CD14-positive monocyte (primary cell): ENCODE data around the gene RMRP. TPM values are rescaled to one million over a fixed set of nuclear protein-coding genes. Genes with fewer than 3 reads are reported as not detected.

Experiments used
- DNase-seq, 3 donors: peaks; one replicate each; pipeline ENCODE4 v3.0.0-alpha.2; 2011 to 2022
- H2AFZ ChIP-seq: 2 replicates; pipeline ENCODE4 v1.6.0; 2012; ENCODE audit warnings: mild to moderate bottlenecking, low read depth, low read length, inconsistent platforms; ENCODE audit not compliant: insufficient read depth, poor library complexity, severe bottlenecking
- H3K27ac ChIP-seq, 2 donors: 1 replicate in 1 of 2; 2 replicates in 1 of 2; pipeline ENCODE4 v1.5.1; 2012 to 2013; ENCODE audit warnings: low read length in 2 of 2, control low read depth in 1 of 2, inconsistent platforms in 1 of 2, low read depth in 1 of 2, mild to moderate bottlenecking in 1 of 2
- H3K27me3 ChIP-seq, 2 donors: one replicate each; pipeline versions ENCODE4 v1.6.0 to v1.6.1; 2011 to 2013; ENCODE audit warnings: low read length in 2 of 2; ENCODE audit not compliant: control insufficient read depth in 2 of 2, insufficient read depth in 2 of 2
- H3K36me3 ChIP-seq, 2 donors: replicated peaks in 1 of 2; 1 replicate in 1 of 2; 2 replicates in 1 of 2; pipeline versions ENCODE4 v1.5.1 to v1.6.1; 2012 to 2013; ENCODE audit warnings: low read length in 2 of 2, control low read depth in 1 of 2, inconsistent platforms in 1 of 2, mild to moderate bottlenecking in 1 of 2; ENCODE audit not compliant: insufficient read depth in 2 of 2, control insufficient read depth in 1 of 2
- H3K4me1 ChIP-seq, 2 donors: 1 replicate in 1 of 2; 2 replicates in 1 of 2; pipeline versions ENCODE4 v1.5.1 to v1.6.1; 2012 to 2013; ENCODE audit warnings: low read length in 2 of 2, control low read depth in 1 of 2, inconsistent platforms in 1 of 2, mild to moderate bottlenecking in 1 of 2, moderate library complexity in 1 of 2; ENCODE audit not compliant: insufficient read depth in 2 of 2, control insufficient read depth in 1 of 2
- H3K4me2 ChIP-seq: replicated peaks from 2 replicates; pipeline ENCODE3; 2012; ENCODE audit warnings: low read length, moderate library complexity, mild to moderate bottlenecking; ENCODE audit not compliant: poor library complexity, severe bottlenecking; ENCODE audit errors: extremely low read depth
- H3K4me3 ChIP-seq, 3 experiments: fragments of 200-600 bp in 1 of 3; sonication (generic) in 1 of 3; replicated peaks in 1 of 3; 1 replicate in 2 of 3; 2 replicates in 1 of 3; pipeline ENCODE4 v1.5.1; 2011 to 2013; ENCODE audit warnings: low read length in 3 of 3, mild to moderate bottlenecking in 3 of 3, control low read depth in 2 of 3, low read depth in 2 of 3, inconsistent platforms in 1 of 3, moderate library complexity in 1 of 3
- H3K79me2 ChIP-seq: 2 replicates; pipeline ENCODE4 v1.6.0; 2012; ENCODE audit warnings: mild to moderate bottlenecking, control low read depth, inconsistent platforms, low read length, moderate library complexity; ENCODE audit not compliant: insufficient read depth
- H3K9ac ChIP-seq: 2 replicates; pipeline ENCODE4 v1.6.0; 2017; ENCODE audit warnings: low read length, mild to moderate bottlenecking; ENCODE audit not compliant: insufficient read depth, poor library complexity, severe bottlenecking
- H3K9me3 ChIP-seq, 2 donors: replicated peaks in 1 of 2; 1 replicate in 1 of 2; 2 replicates in 1 of 2; pipeline versions ENCODE4 v1.5.1 to v1.6.1; 2012 to 2013; ENCODE audit warnings: low read length in 2 of 2, control low read depth in 1 of 2; ENCODE audit not compliant: control insufficient read depth in 1 of 2, insufficient read depth in 1 of 2
- H4K20me1 ChIP-seq: 2 replicates; pipeline ENCODE4 v1.6.0; 2012; ENCODE audit warnings: mild to moderate bottlenecking, low read length, control low read depth, moderate library complexity; ENCODE audit not compliant: insufficient read depth
- H3K27ac Mint-ChIP-seq, 7 donors: one replicate each; pipeline ENCODE4 v1.8.0; 2020; ENCODE audit warnings: mild to moderate bottlenecking in 7 of 7, mixed read lengths in 7 of 7, moderate library complexity in 6 of 7, inconsistent platforms in 2 of 7
- H3K27me3 Mint-ChIP-seq, 3 donors: one replicate each; pipeline ENCODE4 v1.8.0; 2021 to 2022; ENCODE audit warnings: low read depth in 3 of 3, mild to moderate bottlenecking in 3 of 3, mixed read lengths in 3 of 3, moderate library complexity in 3 of 3, inconsistent platforms in 1 of 3
- H3K36me3 Mint-ChIP-seq, 2 donors: one replicate each; pipeline ENCODE4 v1.8.0; 2020; ENCODE audit warnings: mixed read lengths in 2 of 2, inconsistent platforms in 1 of 2, mild to moderate bottlenecking in 1 of 2
- H3K4me1 Mint-ChIP-seq: one replicate; pipeline ENCODE4 v1.8.0; 2020; ENCODE audit warnings: mild to moderate bottlenecking, mixed read lengths
- H3K4me3 Mint-ChIP-seq, 2 donors: one replicate each; pipeline ENCODE4 v1.8.0; 2020; ENCODE audit warnings: mild to moderate bottlenecking in 2 of 2, mixed read lengths in 2 of 2, moderate library complexity in 1 of 2
- H3K9me3 Mint-ChIP-seq, 7 donors: one replicate each; pipeline ENCODE4 v1.8.0; 2020 to 2022; ENCODE audit warnings: mixed read lengths in 7 of 7, mild to moderate bottlenecking in 6 of 7, moderate library complexity in 6 of 7, inconsistent platforms in 2 of 7
- WGBS: methylation state at CpG from one replicate; pipeline ENCODE4 v1.1.5; 2013; ENCODE audit warnings: missing lambda C conversion rate; ENCODE audit not compliant: insufficient coverage; 5-methylcytosine and 5-hydroxymethylcytosine counted together
- intact Hi-C, 2 donors: fragments of 100-400 bp; cut with micrococcal nuclease; formaldehyde crosslinking; loops; one replicate each; pipeline versions ENCODE4 v1.15.0 to v1.15.1; 2023
- polyA plus RNA-seq, 3 donors: library from polyadenylated mRNA; depleted of rRNA in 1 of 3; unstranded in 2 of 3; stranded (reverse) in 1 of 3; fragments of 300-500 nt in 2 of 3; fragments of >200 nt in 1 of 3; fragmentation: Illumina TruSeq in 2 of 3; gene quantifications; 1 replicate in 2 of 3; 2 replicates in 1 of 3; pipeline ENCODE4 v1.2.3, GENCODE V29; 2012 to 2021
- TF ChIP-seq, protein P1 (sequence below): fragments of 200-600 bp; IDR thresholded peaks from one replicate; pipeline ENCODE4 v1.8.0; 2022; ENCODE audit warnings: antibody characterized with exemption, mild to moderate bottlenecking

RMRP gene
- polyA plus RNA-seq, 3 donors = 13.3 TPM; not detected in 2

DNA sequence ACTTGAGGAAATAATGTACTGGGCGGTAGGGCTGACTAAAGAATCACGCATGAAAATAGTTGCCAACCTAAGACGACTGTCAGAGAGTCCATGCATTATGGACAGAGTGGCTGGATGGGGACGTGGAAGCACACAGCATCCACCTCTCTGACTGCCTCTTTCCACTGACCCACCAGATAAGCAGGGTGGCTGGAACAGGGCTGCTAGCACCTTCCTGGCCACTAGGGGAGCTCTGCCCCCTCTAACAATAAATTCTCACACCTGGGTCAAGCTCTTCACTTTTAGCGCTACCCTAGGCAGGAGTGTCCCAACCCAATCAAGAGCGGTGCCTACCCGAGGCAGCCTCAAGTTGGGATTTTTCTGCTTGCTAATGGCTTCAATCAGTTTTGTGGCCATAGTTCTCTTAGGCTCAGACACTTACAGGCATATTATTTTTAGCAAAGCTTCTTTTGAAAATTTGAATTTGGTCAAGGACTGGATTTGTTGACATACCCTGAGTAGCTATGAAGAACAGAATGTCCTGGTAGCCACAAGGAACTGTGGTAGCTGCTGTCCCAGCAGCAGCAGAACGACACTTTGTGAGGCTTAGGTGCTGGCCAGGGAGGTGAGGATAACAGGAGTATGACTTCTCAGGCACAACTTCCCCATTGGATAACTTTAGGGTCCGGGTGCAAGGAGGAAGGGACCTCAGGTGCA, 38.8 kb upstream of the RMRP start:
- Histone ChIP-seq H3K36me3 (peaks cover 59 to 61% of the 10 kb centered on the region in 2 donors), H3K79me2 (no peaks in the 10 kb centered on the region), H3K4me1 (peaks cover 0 to under 1% of the 10 kb centered on the region in 2 donors), H4K20me1 (peaks cover 62% of the 10 kb centered on the region), H3K27me3 (no peaks in the 10 kb centered on the region), H3K4me3 (no peak overlapping the region), H3K4me2 (no peak overlapping the region), H3K9ac (no peak overlapping the region), H3K27ac (no peak overlapping the region), H3K9me3 (no peaks in the 10 kb centered on the region), H2AFZ (no peak overlapping the region)
- Mint-ChIP-seq H3K36me3 (no peaks in the 10 kb centered on the region), H3K27me3 (peaks cover 0 to 3% (median 0%) of the 10 kb centered on the region in 3 donors), H3K27ac (peak overlapping the region in 4 of 7 donors; percentile 22 to 87 (median 63)), H3K4me1 (no peaks in the 10 kb centered on the region), H3K4me3 (no peak overlapping the region), H3K9me3 (no peaks in the 10 kb centered on the region)
- intact Hi-C loops = loop anchor here (2.0 to 10.0 kb wide), 3 partner anchors 39 to 92 kb away; partner anchors contain the start of genes CCDC107 (in 1 of the 2), RMRP (in 1 of the 2) and TESK1 (in 1 of the 2)
- 44% methylated on average over 4 of the region's 9 CpGs for WGBS
- peak; percentile 33 to 60 (median 57) for DNase-seq
- TF ChIP-seq, protein P1, sequence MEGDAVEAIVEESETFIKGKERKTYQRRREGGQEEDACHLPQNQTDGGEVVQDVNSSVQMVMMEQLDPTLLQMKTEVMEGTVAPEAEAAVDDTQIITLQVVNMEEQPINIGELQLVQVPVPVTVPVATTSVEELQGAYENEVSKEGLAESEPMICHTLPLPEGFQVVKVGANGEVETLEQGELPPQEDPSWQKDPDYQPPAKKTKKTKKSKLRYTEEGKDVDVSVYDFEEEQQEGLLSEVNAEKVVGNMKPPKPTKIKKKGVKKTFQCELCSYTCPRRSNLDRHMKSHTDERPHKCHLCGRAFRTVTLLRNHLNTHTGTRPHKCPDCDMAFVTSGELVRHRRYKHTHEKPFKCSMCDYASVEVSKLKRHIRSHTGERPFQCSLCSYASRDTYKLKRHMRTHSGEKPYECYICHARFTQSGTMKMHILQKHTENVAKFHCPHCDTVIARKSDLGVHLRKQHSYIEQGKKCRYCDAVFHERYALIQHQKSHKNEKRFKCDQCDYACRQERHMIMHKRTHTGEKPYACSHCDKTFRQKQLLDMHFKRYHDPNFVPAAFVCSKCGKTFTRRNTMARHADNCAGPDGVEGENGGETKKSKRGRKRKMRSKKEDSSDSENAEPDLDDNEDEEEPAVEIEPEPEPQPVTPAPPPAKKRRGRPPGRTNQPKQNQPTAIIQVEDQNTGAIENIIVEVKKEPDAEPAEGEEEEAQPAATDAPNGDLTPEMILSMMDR = peak; percentile 93

DNA sequence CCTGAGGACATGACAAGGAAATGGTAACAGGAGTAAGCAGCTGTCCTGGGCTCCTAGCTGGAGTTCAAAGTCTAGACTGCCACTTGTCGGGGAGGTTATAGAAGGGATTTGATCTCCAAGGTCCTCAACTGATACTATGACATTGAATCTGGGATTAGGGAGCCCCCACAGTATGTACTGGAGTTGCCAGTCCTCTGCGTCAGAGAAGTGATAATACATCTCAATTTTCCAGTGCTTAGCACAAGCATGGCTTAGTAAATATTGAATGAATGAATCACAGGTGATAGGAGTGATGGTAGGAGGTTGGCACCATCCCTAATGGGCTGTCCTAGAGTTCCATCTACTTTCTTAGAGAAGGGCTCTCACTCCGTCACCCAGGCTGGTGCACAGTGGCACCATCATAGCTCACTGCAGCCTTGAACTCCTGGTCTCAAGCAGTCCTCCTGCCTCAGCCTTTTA, 38.2 kb upstream of the RMRP start:
- Mint-ChIP-seq H3K9me3 (no peaks in the 10 kb centered on the region), H3K4me1 (peaks cover 5% of the 10 kb centered on the region), H3K4me3 (no peak overlapping the region), H3K36me3 (no peaks in the 10 kb centered on the region), H3K27me3 (peaks cover 0 to 6% (median 0%) of the 10 kb centered on the region in 3 donors), H3K27ac (peak overlapping the region in 1 of 7 donors; percentile 17)
- H4K20me1 ChIP-seq = peaks cover 55% of the 10 kb centered on the region
- peaks cover 53 to 54% of the 10 kb centered on the region in 2 donors for H3K36me3 ChIP-seq
- H3K27ac ChIP-seq = no peak overlapping the region
- no peak overlapping the region for H2AFZ ChIP-seq
- no peaks in the 10 kb centered on the region for H3K27me3 ChIP-seq
- no peaks in the 10 kb centered on the region for H3K79me2 ChIP-seq
- TF ChIP-seq, protein P1 = no peak
- H3K9ac ChIP-seq = no peak overlapping the region
- H3K4me1 ChIP-seq = peaks cover 5 to 8% of the 10 kb centered on the region in 2 donors
- intact Hi-C loops = loop anchor here (2.0 to 10.0 kb wide), 3 partner anchors 39 to 91 kb away; partner anchors contain the start of genes CCDC107 (in 1 of the 2), RMRP (in 1 of the 2) and TESK1 (in 1 of the 2)
- H3K4me3 ChIP-seq = no peak overlapping the region
- WGBS = 100% methylated on average over 2 of the region's 3 CpGs
- no peak overlapping the region for H3K4me2 ChIP-seq
- H3K9me3 ChIP-seq = no peaks in the 10 kb centered on the region
- no peak for DNase-seq
